RWPE1 (cell line): ENCODE data around the gene PCNX2.
"Not testable (repeated sequence)": the region's sequence is repeated elsewhere in the genome, so short reads cannot be mapped to it uniquely, and the experiment has no call there.

ENCODE experiments used
- CTCF ChIA-PET: fragments of 350-600 bp; sonication (Branson Sonifier 250); formaldehyde crosslinking; extraction: SDS; loops from one replicate; lab custom pipeline; 2021; lab: Yijun Ruan, JAX
- POLR2A ChIA-PET: fragments of 400-600 bp; formaldehyde crosslinking; extraction: SDS; loops from one replicate; lab custom pipeline; 2020; ENCODE audit warnings: antibody characterized with exemption; ENCODE audit not compliant: low non-redundant PET; lab: Yijun Ruan, JAX
- DNase-seq: peaks from one replicate; pipeline ENCODE4 v3.0.0; 2012; ENCODE audit warnings: low spot score
- H3K27ac ChIP-seq: fragments of 450-650 bp; 2 replicates; pipeline ENCODE4 v1.5.1; 2017
- TF ChIP-seq, protein P1 (sequence below): fragments of 450-650 bp; conservative IDR thresholded peaks from 2 replicates; pipeline ENCODE4 v1.5.1; 2017; ENCODE audit warnings: low read depth, mild to moderate bottlenecking

PCNX2 gene

DNA sequence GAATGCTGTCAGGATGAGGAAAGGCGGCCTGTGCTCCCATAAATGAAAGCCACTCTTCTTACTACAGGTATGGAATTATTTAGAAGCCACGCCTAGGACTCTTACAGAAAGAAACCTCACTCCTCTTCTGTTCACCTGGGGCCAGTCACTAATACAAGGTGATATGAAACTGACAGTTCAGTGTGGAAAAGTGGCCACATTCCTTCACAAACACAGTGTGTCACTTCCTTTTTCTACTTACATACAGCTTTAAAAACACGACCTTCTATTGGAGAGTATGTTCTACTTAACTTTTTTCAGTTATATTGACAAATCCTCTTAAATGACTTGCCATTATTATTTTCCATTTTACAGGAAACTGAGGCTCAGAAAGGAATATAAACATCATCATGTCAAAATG, 163.1 kb downstream of the PCNX2 start:
- POLR2A ChIA-PET = no interaction called here

DNA sequence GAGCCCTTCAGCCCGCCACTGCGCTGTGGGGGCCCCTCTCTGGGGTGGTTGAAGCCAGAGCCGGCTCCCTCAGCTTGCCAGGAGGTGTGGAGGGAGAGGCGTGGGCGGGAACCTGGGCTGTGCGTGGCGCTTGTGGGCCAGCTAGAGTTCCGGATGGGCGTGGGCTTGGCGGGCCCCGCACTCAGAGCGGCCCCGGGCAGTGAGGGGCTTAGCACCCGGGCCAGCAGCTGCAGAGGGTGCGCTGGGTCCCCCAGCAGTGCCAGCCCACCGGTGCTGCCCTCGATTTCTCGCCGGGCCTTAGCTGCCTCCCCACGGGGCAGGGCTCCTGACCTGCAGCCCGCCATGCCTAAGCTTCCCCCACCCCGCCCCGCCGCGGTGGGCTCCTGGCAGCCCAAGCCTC, 166.5 kb downstream of the PCNX2 start:
- H3K27ac ChIP-seq, POLR2A ChIA-PET, DNase-seq, CTCF ChIA-PET: not testable (repeated sequence)

More for the DNA sequence above, 163.1 kb downstream of the PCNX2 start:
- CTCF ChIA-PET = no interaction called here
- DNase-seq = no peak
- H3K27ac ChIP-seq = no peak overlapping the region
- TF ChIP-seq, protein P1, sequence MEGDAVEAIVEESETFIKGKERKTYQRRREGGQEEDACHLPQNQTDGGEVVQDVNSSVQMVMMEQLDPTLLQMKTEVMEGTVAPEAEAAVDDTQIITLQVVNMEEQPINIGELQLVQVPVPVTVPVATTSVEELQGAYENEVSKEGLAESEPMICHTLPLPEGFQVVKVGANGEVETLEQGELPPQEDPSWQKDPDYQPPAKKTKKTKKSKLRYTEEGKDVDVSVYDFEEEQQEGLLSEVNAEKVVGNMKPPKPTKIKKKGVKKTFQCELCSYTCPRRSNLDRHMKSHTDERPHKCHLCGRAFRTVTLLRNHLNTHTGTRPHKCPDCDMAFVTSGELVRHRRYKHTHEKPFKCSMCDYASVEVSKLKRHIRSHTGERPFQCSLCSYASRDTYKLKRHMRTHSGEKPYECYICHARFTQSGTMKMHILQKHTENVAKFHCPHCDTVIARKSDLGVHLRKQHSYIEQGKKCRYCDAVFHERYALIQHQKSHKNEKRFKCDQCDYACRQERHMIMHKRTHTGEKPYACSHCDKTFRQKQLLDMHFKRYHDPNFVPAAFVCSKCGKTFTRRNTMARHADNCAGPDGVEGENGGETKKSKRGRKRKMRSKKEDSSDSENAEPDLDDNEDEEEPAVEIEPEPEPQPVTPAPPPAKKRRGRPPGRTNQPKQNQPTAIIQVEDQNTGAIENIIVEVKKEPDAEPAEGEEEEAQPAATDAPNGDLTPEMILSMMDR = no peak

DNA sequence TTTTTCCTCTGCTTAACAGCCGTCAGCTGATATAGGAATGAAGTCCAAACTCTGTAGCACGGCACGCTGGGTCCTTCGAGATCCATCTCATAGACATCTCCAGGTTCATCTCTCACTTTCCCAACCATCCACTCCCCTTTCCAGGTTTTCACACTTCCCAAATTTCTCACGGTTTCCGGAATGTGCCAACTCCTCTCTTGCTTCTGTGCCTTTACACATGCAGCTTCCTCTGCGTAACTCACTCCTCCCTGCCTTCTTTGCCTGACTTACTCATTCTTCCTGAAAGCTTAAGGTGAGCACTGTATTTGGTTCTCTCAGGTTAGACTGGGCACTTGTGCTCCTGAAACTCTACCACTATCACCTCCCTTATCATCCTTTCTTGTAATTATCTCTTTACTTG, 168.4 kb downstream of the PCNX2 start:
- POLR2A ChIA-PET = no interaction called here
- no peak overlapping the region for H3K27ac ChIP-seq
- DNase-seq = no peak
- CTCF ChIA-PET = no interaction called here
- TF ChIP-seq, protein P1 = no peak

DNA sequence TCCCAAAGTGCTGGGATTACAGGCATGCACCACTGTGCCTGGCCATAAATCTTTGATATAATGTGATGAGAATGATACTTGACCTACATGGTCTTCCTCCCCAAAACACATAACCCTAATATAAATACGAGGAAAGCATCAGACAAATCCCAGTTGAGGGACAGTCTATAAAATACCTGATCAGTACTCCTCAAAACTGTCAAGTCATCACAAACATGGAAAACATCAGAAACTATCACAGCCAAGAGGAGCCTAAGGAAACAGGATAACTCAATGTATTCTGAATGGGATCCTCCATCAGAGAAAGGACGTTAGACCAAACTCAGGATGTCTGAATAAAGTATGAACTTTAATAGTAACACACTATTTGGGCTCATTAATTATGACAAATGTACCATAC, 172.7 kb downstream of the PCNX2 start:
- POLR2A ChIA-PET = no interaction called here
- no peak for DNase-seq
- CTCF ChIA-PET = no interaction called here
- TF ChIP-seq, protein P1 = no peak
- no peak overlapping the region for H3K27ac ChIP-seq

DNA sequence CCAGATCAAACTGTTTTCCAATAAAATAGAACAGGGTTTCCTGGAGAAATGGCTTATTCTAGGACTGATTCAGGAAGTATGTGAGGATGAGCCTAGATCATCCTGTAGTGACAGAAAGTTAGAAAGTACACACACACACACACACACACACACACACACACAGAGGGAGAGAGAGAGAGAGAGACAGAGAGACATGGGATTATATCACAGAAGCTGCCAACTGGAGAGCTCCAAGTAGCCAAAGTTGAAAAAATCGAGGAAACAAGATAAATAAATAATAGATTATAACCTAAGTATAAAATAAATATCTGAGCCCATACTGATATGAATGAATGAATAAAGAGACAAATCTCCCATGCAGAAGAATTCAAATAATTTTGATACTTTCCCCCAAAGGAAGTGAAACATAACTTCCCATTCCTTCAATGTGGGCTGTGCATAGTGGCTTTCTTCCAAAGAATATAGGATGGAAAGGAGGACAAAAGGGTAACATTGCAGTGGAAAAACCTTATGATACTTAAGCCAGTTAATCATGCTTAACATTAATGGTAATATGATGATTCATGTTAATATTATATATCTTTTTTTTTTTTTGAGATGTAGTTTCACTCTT, 173.5 kb downstream of the PCNX2 start:
- H3K27ac ChIP-seq = no peak overlapping the region
- POLR2A ChIA-PET = no interaction called here
- CTCF ChIA-PET = no interaction called here
- DNase-seq = no peak
- TF ChIP-seq, protein P1 = no peak

DNA sequence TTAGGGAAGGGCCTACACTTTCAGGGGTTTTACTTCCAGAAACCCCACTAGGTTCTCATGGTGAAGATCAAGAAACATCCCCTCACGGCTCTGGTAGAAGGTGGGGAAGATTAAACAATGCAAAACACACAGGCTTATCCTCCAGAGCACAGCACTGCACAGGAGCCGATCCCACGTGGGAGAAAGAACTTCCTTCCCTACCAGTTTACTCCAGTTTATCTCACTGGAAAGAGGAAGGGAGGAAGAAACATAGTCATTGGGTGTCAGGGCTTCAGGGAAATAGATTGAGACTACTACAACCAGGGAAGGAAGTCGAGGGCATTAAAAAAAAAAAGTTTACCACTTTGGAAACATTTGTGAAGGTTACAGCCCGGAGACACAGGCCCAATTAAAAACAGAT, 180.7 kb downstream of the PCNX2 start:
- TF ChIP-seq, protein P1 = no peak
- ChIA-PET CTCF (no interaction called here), POLR2A (interaction anchor here (0.5 kb wide), 1 partner anchor 55 kb away, joined by 3 read pairs; no protein-coding TSS in a partner anchor)
- DNase-seq = no peak
- peak overlapping the region; percentile 92 for H3K27ac ChIP-seq

DNA sequence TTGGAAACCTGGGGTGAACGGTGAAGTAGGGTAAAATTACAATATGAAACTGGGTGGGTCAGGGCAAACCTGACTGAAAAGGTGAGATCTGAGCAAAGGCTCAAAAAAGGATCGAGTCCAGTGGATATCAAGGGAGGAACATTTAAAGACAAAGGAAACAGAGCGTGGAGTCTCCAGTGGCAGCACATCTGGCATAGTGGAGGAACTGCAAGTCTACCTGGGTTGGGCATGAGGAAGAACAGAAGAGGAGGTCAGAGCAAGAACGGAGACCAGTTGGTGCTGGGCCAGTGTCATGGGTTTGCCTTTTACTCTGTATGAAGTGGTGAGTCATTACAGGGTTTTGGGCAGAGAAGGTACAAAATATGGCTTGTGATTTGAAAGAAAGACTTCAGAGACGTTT, 181.4 kb downstream of the PCNX2 start:
- H3K27ac ChIP-seq = peak overlapping the region; percentile 92
- DNase-seq = peak; percentile 7
- TF ChIP-seq, protein P1 = no peak
- POLR2A ChIA-PET = interaction anchor here (0.6 kb wide), 1 partner anchor 97 kb away, joined by 3 read pairs; no protein-coding TSS in a partner anchor
- CTCF ChIA-PET = no interaction called here
